Measurements from ENCODE around the gene TRUB2. TPM values are rescaled to one million over a fixed set of nuclear protein-coding genes. Genes with fewer than 3 reads are reported as not detected.

TRUB2 gene
- polyA plus RNA-seq, 1 experiment = 25.9 TPM

- no peak for DNase-seq (ENCODE audit: low read depth)
- CTCF ChIA-PET = interaction anchor here (1.2 kb wide), 1 partner anchor 25 kb away, joined by 3 read pairs; no protein-coding TSS in a partner anchor
- POLR2A ChIA-PET = no interaction called here
Measured at GRCh38 chr9:128316421-128316820, 5.8 kb downstream of the TRUB2 start.

GRCh38 chr9:128314697-128315096 lies 7.5 kb downstream of the TRUB2 start:
- DNase-seq (ENCODE audit: low read depth) = no peak
- POLR2A ChIA-PET = no interaction called here
- H3K4me3 ChIP-seq (ENCODE audit: low read depth, low read length) = no peak overlapping the region
- H3K36me3 ChIP-seq (ENCODE audit: control insufficient read depth, insufficient read depth, low read length) = peaks cover 22% of the 10 kb centered on the region
- TF ChIP-seq CTCF (IDR thresholded peaks at IDR 0.05; ENCODE audit: insufficient read depth, low read depth, low read length) = no peak
- CTCF ChIA-PET = interaction anchor here (1.7 kb wide), 1 partner anchor 48 kb away, joined by 5 read pairs; no protein-coding TSS in a partner anchor
- H3K27me3 ChIP-seq (ENCODE audit: control insufficient read depth, insufficient read depth, low read length) = no peaks in the 10 kb centered on the region

More at GRCh38 chr9:128316421-128316820, 5.8 kb downstream of the TRUB2 start:
- TF ChIP-seq CTCF (IDR thresholded peaks at IDR 0.05; ENCODE audit: insufficient read depth, low read depth, low read length) = no peak
- Histone ChIP-seq H3K4me3 (ENCODE audit: low read depth, low read length) (no peak overlapping the region), H3K36me3 (ENCODE audit: control insufficient read depth, insufficient read depth, low read length) (peaks cover 10% of the 10 kb centered on the region), H3K27me3 (ENCODE audit: control insufficient read depth, insufficient read depth, low read length) (no peaks in the 10 kb centered on the region)

GRCh38 chr9:128310461-128310860 lies 11.8 kb downstream of the TRUB2 start:
- no peaks in the 10 kb centered on the region for H3K27me3 ChIP-seq (ENCODE audit: control insufficient read depth, insufficient read depth, low read length)
- ChIA-PET CTCF (interaction anchor here (1.4 to 8.5 kb wide), 2 partner anchors 9 to 15 kb away, joined by 6 to 50 read pairs; no protein-coding TSS in a partner anchor), POLR2A (interaction anchor here (0.5 kb wide), 1 partner anchor 830 kb away, joined by 5 read pairs; no protein-coding TSS in a partner anchor)
- peaks cover 21% of the 10 kb centered on the region for H3K36me3 ChIP-seq (ENCODE audit: control insufficient read depth, insufficient read depth, low read length)
- DNase-seq (ENCODE audit: low read depth) = no peak
- TF ChIP-seq CTCF (IDR thresholded peaks at IDR 0.05; ENCODE audit: insufficient read depth, low read depth, low read length) = no peak
- no peak overlapping the region for H3K4me3 ChIP-seq (ENCODE audit: low read depth, low read length)

GRCh38 chr9:128309551-128309950 lies 12.7 kb downstream of the TRUB2 start:
- CTCF ChIA-PET = interaction anchor here (1.1 to 8.5 kb wide), 3 partner anchors 10 to 32 kb away, joined by 4 to 50 read pairs (median 6); no protein-coding TSS in a partner anchor
- no peak overlapping the region for H3K4me3 ChIP-seq (ENCODE audit: low read depth, low read length)
- POLR2A ChIA-PET = no interaction called here

GRCh38 chr9:128304971-128305288 lies 17.3 kb downstream of the TRUB2 start:
- peaks cover 8% of the 10 kb centered on the region for H3K36me3 ChIP-seq (ENCODE audit: control insufficient read depth, insufficient read depth, low read length)
- no peak for DNase-seq (ENCODE audit: low read depth)
- H3K4me3 ChIP-seq (ENCODE audit: low read depth, low read length) = no peak overlapping the region
- TF ChIP-seq CTCF (IDR thresholded peaks at IDR 0.05; ENCODE audit: insufficient read depth, low read depth, low read length) = no peak
- ChIA-PET CTCF (interaction anchor here (2.9 to 8.5 kb wide), 2 partner anchors 9 to 36 kb away, joined by 14 to 50 read pairs; no protein-coding TSS in a partner anchor), POLR2A (no interaction called here)
- no peaks in the 10 kb centered on the region for H3K27me3 ChIP-seq (ENCODE audit: control insufficient read depth, insufficient read depth, low read length)

More at GRCh38 chr9:128309551-128309950, 12.7 kb downstream of the TRUB2 start:
- H3K27me3 ChIP-seq (ENCODE audit: control insufficient read depth, insufficient read depth, low read length) = no peaks in the 10 kb centered on the region
- DNase-seq (ENCODE audit: low read depth) = no peak
- peaks cover 21% of the 10 kb centered on the region for H3K36me3 ChIP-seq (ENCODE audit: control insufficient read depth, insufficient read depth, low read length)
- no peak for TF ChIP-seq CTCF (IDR thresholded peaks at IDR 0.05; ENCODE audit: insufficient read depth, low read depth, low read length)

All from BJ (cell line).